ENCODE results near the gene IMP3.

GRCh38 chr15:75637245-75638009 is 2.6 kb downstream of the IMP3 start:
- no peak for TF ChIP-seq CTCF (conservative IDR thresholded peaks at IDR 0.05; ENCODE audit: low read length)
- TF ChIP-seq EZH2phosphoT487 (IDR thresholded peaks at IDR 0.05; ENCODE audit: borderline replicate concordance, low read depth, low read length): no peak

Measured in OCI-LY7 (cell line).